IMR-90 (cell line): ENCODE data around the gene METRNL. TPM values are rescaled to one million over a fixed set of nuclear protein-coding genes. Genes with fewer than 3 reads are reported as not detected.

Source experiments
- ATAC-seq: fragments of 200-7000 bp; cut with Tn5 transposase; 2 replicates; pipeline ENCODE4 v1.9.1; 2020; ENCODE audit warnings: low read depth, mild to moderate bottlenecking, moderate library complexity
- BruUV-seq: library from RNA; stranded (reverse); fragments of 400-500 nt; replicated peaks from 2 replicates; lab custom pipeline; 2021; lab: Mats Ljungman, UMichigan
- CTCF ChIA-PET: fragments of 300-600 bp; formaldehyde crosslinking; extraction: SDS; loops from one replicate; lab custom pipeline; 2021; ENCODE audit warnings: antibody characterized with exemption; lab: Yijun Ruan, JAX
- POLR2A ChIA-PET: fragments of 300-600 bp; sonication (Branson Sonifier 250); formaldehyde crosslinking; loops from one replicate; lab custom pipeline; 2022; ENCODE audit warnings: antibody characterized with exemption; ENCODE audit not compliant: unreplicated experiment; lab: Charles Lee
- DNase-seq: peaks from one replicate; pipeline ENCODE4 v3.0.0; 2013
- H2AFZ ChIP-seq: replicated peaks from 2 replicates; pipeline ENCODE3; 2013; ENCODE audit warnings: low read length, mild to moderate bottlenecking; ENCODE audit not compliant: poor library complexity
- H2AK5ac ChIP-seq: 2 replicates; pipeline ENCODE4 v1.6.1; 2013; ENCODE audit warnings: low read depth, low read length, inconsistent platforms
- H2AK9ac ChIP-seq: replicated peaks from 2 replicates; pipeline ENCODE3; 2013; ENCODE audit warnings: mild to moderate bottlenecking, low read depth, low read length, moderate library complexity; ENCODE audit not compliant: poor library complexity
- H2BK120ac ChIP-seq: 2 replicates; pipeline ENCODE4 v1.6.1; 2013; ENCODE audit warnings: low read depth, low read length, inconsistent platforms
- H2BK15ac ChIP-seq: 3 replicates; pipeline ENCODE4 v1.6.1; 2013; ENCODE audit warnings: low read depth, low read length, inconsistent platforms
- H2BK20ac ChIP-seq: 2 replicates; pipeline ENCODE4 v1.6.1; 2013; ENCODE audit warnings: low read depth, mild to moderate bottlenecking, inconsistent platforms, low read length, moderate library complexity
- H2BK5ac ChIP-seq: 2 replicates; pipeline ENCODE4 v1.6.1; 2013; ENCODE audit warnings: mild to moderate bottlenecking, low read depth, low read length, inconsistent platforms; ENCODE audit not compliant: poor library complexity, severe bottlenecking
- H3K14ac ChIP-seq: replicated peaks from 2 replicates; pipeline ENCODE4 v1.6.1; 2013; ENCODE audit warnings: low read depth, low read length, inconsistent platforms
- H3K18ac ChIP-seq: 2 replicates; pipeline ENCODE4 v1.6.1; 2013; ENCODE audit warnings: low read depth, low read length, control low read depth
- H3K23ac ChIP-seq: 2 replicates; pipeline ENCODE4 v1.6.1; 2013; ENCODE audit warnings: low read depth, low read length, inconsistent platforms
- H3K27ac ChIP-seq: 2 replicates; pipeline ENCODE4 v1.5.1; 2013; ENCODE audit warnings: mild to moderate bottlenecking, control low read depth, low read length; ENCODE audit not compliant: insufficient read depth
- H3K27me3 ChIP-seq: 2 replicates; pipeline ENCODE4 v1.6.1; 2013; ENCODE audit warnings: low read length; ENCODE audit not compliant: control insufficient read depth, insufficient read depth
- H3K36me3 ChIP-seq: 2 replicates; pipeline ENCODE4 v1.6.1; 2013; ENCODE audit warnings: low read length, mixed read lengths; ENCODE audit not compliant: control insufficient read depth, insufficient read depth
- H3K4ac ChIP-seq: 2 replicates; pipeline ENCODE4 v1.6.1; 2013; ENCODE audit warnings: low read depth, low read length, inconsistent platforms
- H3K4me1 ChIP-seq: 2 replicates; pipeline ENCODE4 v1.6.1; 2013; ENCODE audit warnings: low read length, mixed read lengths; ENCODE audit not compliant: control insufficient read depth, insufficient read depth
- H3K4me2 ChIP-seq: 2 replicates; pipeline ENCODE4 v1.6.1; 2013; ENCODE audit warnings: low read depth, mild to moderate bottlenecking, control low read depth, low read length, moderate library complexity
- H3K4me3 ChIP-seq: 2 replicates; pipeline ENCODE4 v1.5.1; 2013; ENCODE audit warnings: low read depth, mild to moderate bottlenecking, control low read depth, low read length, moderate library complexity; ENCODE audit not compliant: insufficient read depth
- H3K56ac ChIP-seq: 2 replicates; pipeline ENCODE4 v1.6.1; 2013; ENCODE audit warnings: low read length, inconsistent platforms; ENCODE audit not compliant: insufficient read depth; ENCODE audit errors: extremely low read depth
- H3K79me1 ChIP-seq, 2 experiments: 2 replicates each; pipeline ENCODE4 v1.6.1; 2013; ENCODE audit warnings: low read length in 2 of 2, inconsistent platforms in 1 of 2, low read depth in 1 of 2
- H3K9ac ChIP-seq: 2 replicates; pipeline ENCODE4 v1.6.1; 2013; ENCODE audit warnings: low read depth, low read length, control low read depth
- H3K9me1 ChIP-seq: 2 replicates; pipeline ENCODE4 v1.6.1; 2013; ENCODE audit warnings: low read length, inconsistent platforms; ENCODE audit not compliant: insufficient read depth
- H3K9me3 ChIP-seq: 2 replicates; pipeline ENCODE4 v1.6.1; 2013; ENCODE audit warnings: low read length; ENCODE audit not compliant: control insufficient read depth, insufficient read depth
- H4K20me1 ChIP-seq: 2 replicates; pipeline ENCODE4 v1.6.1; 2013; ENCODE audit warnings: low read length, inconsistent platforms; ENCODE audit not compliant: insufficient read depth
- H4K5ac ChIP-seq: 2 replicates; pipeline ENCODE4 v1.6.1; 2013; ENCODE audit warnings: mild to moderate bottlenecking, low read depth, low read length, control low read depth
- H4K8ac ChIP-seq, 2 experiments: 2 replicates each; pipeline ENCODE4 v1.6.1; 2013; ENCODE audit warnings: low read depth in 2 of 2, low read length in 2 of 2, control low read depth in 1 of 2, inconsistent platforms in 1 of 2
- H4K91ac ChIP-seq: 2 replicates; pipeline ENCODE4 v1.6.1; 2013; ENCODE audit warnings: low read depth, low read length, inconsistent platforms; ENCODE audit not compliant: insufficient read depth
- BHLHE40 ChIP-seq: fragments of 150-350 bp; IDR thresholded peaks from 2 replicates; pipeline ENCODE4 v1.6.1; 2016; ENCODE audit warnings: mild to moderate bottlenecking, low read depth, low read length
- CEBPB ChIP-seq: IDR thresholded peaks from 2 replicates; pipeline ENCODE4 v1.6.1; 2012; ENCODE audit warnings: low read depth, low read length, improper control_type of control experiment
- CHD1 ChIP-seq: IDR thresholded peaks from 2 replicates; pipeline ENCODE4 v1.6.1; 2012; ENCODE audit warnings: low read depth, low read length, improper control_type of control experiment
- FOS ChIP-seq: fragments of 150-350 bp; IDR thresholded peaks from 2 replicates; pipeline ENCODE4 v1.6.1; 2016; ENCODE audit warnings: low read depth, low read length
- MAFK ChIP-seq: IDR thresholded peaks from 2 replicates; pipeline ENCODE4 v1.6.1; 2012; ENCODE audit warnings: low read depth, low read length, improper control_type of control experiment
- MAZ ChIP-seq: IDR thresholded peaks from 2 replicates; pipeline ENCODE4 v1.6.1; 2012; ENCODE audit warnings: low read depth, mild to moderate bottlenecking, low read length, improper control_type of control experiment, moderate library complexity, borderline replicate concordance
- MXI1 ChIP-seq: IDR thresholded peaks from 2 replicates; pipeline ENCODE4 v1.6.1; 2012; ENCODE audit warnings: low read depth, mild to moderate bottlenecking, low read length, moderate library complexity, borderline replicate concordance
- NFE2L2 ChIP-seq: fragments of 150-350 bp; IDR thresholded peaks from 2 replicates; pipeline ENCODE4 v1.6.1; 2016; ENCODE audit warnings: low read depth, mild to moderate bottlenecking, low read length
- POLR2A ChIP-seq: IDR thresholded peaks from 2 replicates; pipeline ENCODE4 v1.6.1; 2012; ENCODE audit warnings: mild to moderate bottlenecking, low read depth, low read length
- RAD21 ChIP-seq: IDR thresholded peaks from 2 replicates; pipeline ENCODE4 v1.6.1; 2012; ENCODE audit warnings: low read length, improper control_type of control experiment
- RCOR1 ChIP-seq: IDR thresholded peaks from 2 replicates; pipeline ENCODE4 v1.6.1; 2012; ENCODE audit warnings: mild to moderate bottlenecking, low read length, improper control_type of control experiment; ENCODE audit not compliant: insufficient replicate concordance
- RFX5 ChIP-seq: IDR thresholded peaks from 2 replicates; pipeline ENCODE4 v1.8.0; 2012; ENCODE audit warnings: low read depth, mild to moderate bottlenecking, low read length, moderate library complexity
- SMC3 ChIP-seq: fragments of 150-350 bp; IDR thresholded peaks from 2 replicates; pipeline ENCODE4 v1.6.1; 2016; ENCODE audit warnings: low read depth, mild to moderate bottlenecking, antibody characterized with exemption, low read length, moderate library complexity
- WGBS, 2 experiments: methylation state at CpG; one replicate each; pipeline versions ENCODE4 v1.1.5 to v1.1.7; 2013; ENCODE audit warnings: missing lambda C conversion rate in 2 of 2; ENCODE audit not compliant: insufficient read length in 1 of 2; ENCODE audit errors: extremely low coverage in 2 of 2; 5-methylcytosine and 5-hydroxymethylcytosine counted together
- dilution Hi-C: fragments of 300-500 bp; cut with HindIII; formaldehyde crosslinking; loops from one replicate; pipeline ENCODE4 v1.14.3; 2018; ENCODE audit warnings: low sequenced_read_pairs; ENCODE audit not compliant: unreplicated experiment
- in situ Hi-C: fragments of 300-500 bp; cut with MboI; formaldehyde crosslinking; loops from 3 replicates; pipeline ENCODE4 v1.14.3; 2019; ENCODE audit warnings: low sequenced_read_pairs, inconsistent platforms, mixed read lengths
- intact Hi-C: fragments of 100-400 bp; cut with micrococcal nuclease; formaldehyde crosslinking; loops from 2 replicates; pipeline ENCODE4 v1.10.0; 2022
- polyA plus RNA-seq, 3 experiments: library from polyadenylated mRNA; depleted of rRNA; stranded (reverse); fragments of >200 nt; gene quantifications; 2 replicates each; pipeline ENCODE4 v1.2.3, GENCODE V29; 2012; ENCODE audit warnings: low replicate concordance in 1 of 3
- total RNA-seq: library from RNA; depleted of rRNA; stranded (reverse); fragments of >200 nt; gene quantifications from 2 replicates; pipeline ENCODE4 v1.2.3, GENCODE V29; 2012
- TF ChIP-seq, protein P1 (sequence below): fragments of 150-350 bp; IDR thresholded peaks from 2 replicates; pipeline ENCODE4 v1.6.1; 2017; ENCODE audit warnings: mild to moderate bottlenecking, antibody characterized with exemption, low read length, low read depth
- TF ChIP-seq, protein P2 (sequence below): fragments of 150-350 bp; IDR thresholded peaks from 2 replicates; pipeline ENCODE4 v1.6.1; 2016; ENCODE audit warnings: low read depth, mild to moderate bottlenecking, low read length, moderate library complexity, borderline replicate concordance
- TF ChIP-seq, protein P3 (sequence below): conservative IDR thresholded peaks from 2 replicates; pipeline ENCODE4 v1.5.1; 2012; ENCODE audit warnings: mild to moderate bottlenecking, low read depth, low read length, improper control_type of control experiment

METRNL gene
- total and polyA plus RNA-seq, 2 of the 4 experiments (the other 2 are of a cell fraction), result 17.9 to 48.2 TPM

DNA sequence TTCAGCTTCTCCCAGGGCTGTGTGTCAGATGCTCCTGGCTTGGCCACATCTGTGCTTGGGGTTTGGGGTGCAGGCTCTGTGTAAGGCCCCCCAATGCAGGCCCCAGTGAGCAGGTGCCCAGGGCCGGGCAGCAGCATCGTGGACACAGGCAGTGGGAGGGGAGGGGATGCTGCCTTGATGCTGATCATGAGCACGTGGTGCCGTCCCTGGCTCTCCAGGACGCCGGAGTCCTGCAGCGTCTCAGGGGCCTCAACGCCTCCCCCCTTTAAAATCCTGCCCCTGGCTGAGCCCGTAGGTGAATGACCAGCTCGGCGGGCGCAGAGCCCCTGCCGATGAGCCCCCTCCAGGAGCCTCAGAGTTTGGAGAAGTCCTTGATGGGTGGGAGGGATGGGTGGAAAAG, 9.0 kb downstream of the METRNL start:
- Histone ChIP-seq H4K20me1 (peaks cover 96% of the 10 kb centered on the region), H3K4me3 (no peak overlapping the region), H2BK20ac (no peak overlapping the region), H4K91ac (no peak overlapping the region), H3K9me1 (peaks cover 29% of the 10 kb centered on the region), H3K4me1 (peaks cover 32% of the 10 kb centered on the region), H3K79me1 (peaks cover 11 to 85% of the 10 kb centered on the region in 2 experiments; a peak in 3 of 4 replicates), H4K5ac (no peak overlapping the region), H3K4me2 (no peak overlapping the region), H3K27ac (no peak overlapping the region), H2AK9ac (no peak overlapping the region), H3K18ac (no peak overlapping the region), H4K8ac (no peak overlapping the region), H2BK15ac (no peak overlapping the region), H2AK5ac (no peak overlapping the region), H2BK5ac (no peak overlapping the region), H3K27me3 (no peaks in the 10 kb centered on the region), H3K36me3 (peaks cover 56% of the 10 kb centered on the region), H3K9ac (no peak overlapping the region), H3K9me3 (no peaks in the 10 kb centered on the region), H2BK120ac (no peak overlapping the region), H3K23ac (no peak overlapping the region), H2AFZ (no peak overlapping the region), H3K56ac (no peak overlapping the region), H3K14ac (no peak overlapping the region), H3K4ac (no peak overlapping the region)
- ATAC-seq (no peak), DNase-seq (no peak)
- intact Hi-C loops, result no loop called here
- BruUV-seq, result no TSS peak
- WGBS, 2 experiments, result 80% methylated on average over 1 of the region's 13 CpGs; no CpG with 5 or more reads in 1 of the 2 experiments
- in situ Hi-C loops, result no loop called here
- dilution Hi-C loops, result no loop called here
- TF ChIP-seq CEBPB (no peak), SMC3 (no peak), FOS (no peak), MAZ (no peak), BHLHE40 (no peak), RCOR1 (no peak), MAFK (no peak), RAD21 (no peak), NFE2L2 (no peak), RFX5 (no peak), CHD1 (no peak), MXI1 (no peak), POLR2A (no peak)
- TF ChIP-seq, protein P1, sequence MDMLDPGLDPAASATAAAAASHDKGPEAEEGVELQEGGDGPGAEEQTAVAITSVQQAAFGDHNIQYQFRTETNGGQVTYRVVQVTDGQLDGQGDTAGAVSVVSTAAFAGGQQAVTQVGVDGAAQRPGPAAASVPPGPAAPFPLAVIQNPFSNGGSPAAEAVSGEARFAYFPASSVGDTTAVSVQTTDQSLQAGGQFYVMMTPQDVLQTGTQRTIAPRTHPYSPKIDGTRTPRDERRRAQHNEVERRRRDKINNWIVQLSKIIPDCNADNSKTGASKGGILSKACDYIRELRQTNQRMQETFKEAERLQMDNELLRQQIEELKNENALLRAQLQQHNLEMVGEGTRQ, result no peak
- TF ChIP-seq, protein P2, sequence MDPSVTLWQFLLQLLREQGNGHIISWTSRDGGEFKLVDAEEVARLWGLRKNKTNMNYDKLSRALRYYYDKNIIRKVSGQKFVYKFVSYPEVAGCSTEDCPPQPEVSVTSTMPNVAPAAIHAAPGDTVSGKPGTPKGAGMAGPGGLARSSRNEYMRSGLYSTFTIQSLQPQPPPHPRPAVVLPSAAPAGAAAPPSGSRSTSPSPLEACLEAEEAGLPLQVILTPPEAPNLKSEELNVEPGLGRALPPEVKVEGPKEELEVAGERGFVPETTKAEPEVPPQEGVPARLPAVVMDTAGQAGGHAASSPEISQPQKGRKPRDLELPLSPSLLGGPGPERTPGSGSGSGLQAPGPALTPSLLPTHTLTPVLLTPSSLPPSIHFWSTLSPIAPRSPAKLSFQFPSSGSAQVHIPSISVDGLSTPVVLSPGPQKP, result no peak
- TF ChIP-seq, protein P3, sequence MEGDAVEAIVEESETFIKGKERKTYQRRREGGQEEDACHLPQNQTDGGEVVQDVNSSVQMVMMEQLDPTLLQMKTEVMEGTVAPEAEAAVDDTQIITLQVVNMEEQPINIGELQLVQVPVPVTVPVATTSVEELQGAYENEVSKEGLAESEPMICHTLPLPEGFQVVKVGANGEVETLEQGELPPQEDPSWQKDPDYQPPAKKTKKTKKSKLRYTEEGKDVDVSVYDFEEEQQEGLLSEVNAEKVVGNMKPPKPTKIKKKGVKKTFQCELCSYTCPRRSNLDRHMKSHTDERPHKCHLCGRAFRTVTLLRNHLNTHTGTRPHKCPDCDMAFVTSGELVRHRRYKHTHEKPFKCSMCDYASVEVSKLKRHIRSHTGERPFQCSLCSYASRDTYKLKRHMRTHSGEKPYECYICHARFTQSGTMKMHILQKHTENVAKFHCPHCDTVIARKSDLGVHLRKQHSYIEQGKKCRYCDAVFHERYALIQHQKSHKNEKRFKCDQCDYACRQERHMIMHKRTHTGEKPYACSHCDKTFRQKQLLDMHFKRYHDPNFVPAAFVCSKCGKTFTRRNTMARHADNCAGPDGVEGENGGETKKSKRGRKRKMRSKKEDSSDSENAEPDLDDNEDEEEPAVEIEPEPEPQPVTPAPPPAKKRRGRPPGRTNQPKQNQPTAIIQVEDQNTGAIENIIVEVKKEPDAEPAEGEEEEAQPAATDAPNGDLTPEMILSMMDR, result no peak
- ChIA-PET CTCF (no interaction called here), POLR2A (no interaction called here)
